Tibial nerve (tissue), 4 donors: ENCODE results near the gene SMU1. TPM values are rescaled to one million over a fixed set of nuclear protein-coding genes. Genes with fewer than 3 reads are reported as not detected.

Source experiments
- DNase-seq, 2 donors: peaks; one replicate each; pipeline ENCODE4 v3.0.0-alpha.2; 2019; ENCODE audit warnings: low spot score in 2 of 2
- H3K27ac ChIP-seq, 4 donors: fragments of 200-600 bp; sonication (generic) in 3 of 4; one replicate each; pipeline ENCODE4 v1.5.1; 2017 to 2019; ENCODE audit warnings: mild to moderate bottlenecking in 1 of 4
- H3K27me3 ChIP-seq, 2 donors: fragments of 200-600 bp; sonication (generic) in 1 of 2; one replicate each; pipeline versions ENCODE4 v1.5.1 to v1.6.0; 2017 to 2019
- H3K36me3 ChIP-seq, 3 donors: fragments of 200-600 bp; sonication (generic); one replicate each; pipeline ENCODE4 v1.5.1; 2018 to 2019
- H3K4me1 ChIP-seq, 4 donors: fragments of 200-600 bp; sonication (generic) in 3 of 4; one replicate each; pipeline ENCODE4 v1.5.1; 2017 to 2019
- H3K4me3 ChIP-seq, 4 donors: fragments of 200-600 bp; sonication (generic) in 3 of 4; one replicate each; pipeline ENCODE4 v1.5.1; 2017 to 2019; ENCODE audit warnings: mild to moderate bottlenecking in 1 of 4, moderate library complexity in 1 of 4
- H3K9me3 ChIP-seq, 4 donors: fragments of 200-600 bp; sonication (generic) in 3 of 4; one replicate each; pipeline ENCODE4 v1.5.1; 2017 to 2019
- CTCF ChIP-seq, 5 experiments: fragments of 200-600 bp in 3 of 5; fragments of 450-650 bp in 2 of 5; sonication (generic) in 3 of 5; IDR thresholded peaks; one replicate each; pipeline ENCODE4 v1.5.1; 2016 to 2019; ENCODE audit warnings: antibody characterized with exemption in 5 of 5, mild to moderate bottlenecking in 3 of 5, moderate library complexity in 2 of 5
- EP300 ChIP-seq, 2 donors: sonication (generic); formaldehyde crosslinking; IDR thresholded peaks; one replicate each; pipeline ENCODE4 v1.6.1; 2017; ENCODE audit warnings: antibody characterized with exemption in 2 of 2, mild to moderate bottlenecking in 1 of 2
- POLR2A ChIP-seq, 2 donors: fragments of 450-650 bp; IDR thresholded peaks; one replicate each; pipeline ENCODE4 v1.6.1; 2017; ENCODE audit warnings: antibody characterized with exemption in 2 of 2, mild to moderate bottlenecking in 2 of 2, moderate library complexity in 2 of 2
- WGBS, 2 donors: methylation state at CpG; one replicate each; pipeline ENCODE4 v1.1.5; 2018; 5-methylcytosine and 5-hydroxymethylcytosine counted together
- total RNA-seq, 4 donors: library from RNA; depleted of rRNA; stranded (reverse); fragments of >200 nt; gene quantifications; one replicate each; pipeline ENCODE4 v1.1.0, GENCODE V29; 2016

Gene SMU1
- total RNA-seq, 4 donors from 2014 or later: 15.1 to 19.9 (median 16.8) TPM

DNA sequence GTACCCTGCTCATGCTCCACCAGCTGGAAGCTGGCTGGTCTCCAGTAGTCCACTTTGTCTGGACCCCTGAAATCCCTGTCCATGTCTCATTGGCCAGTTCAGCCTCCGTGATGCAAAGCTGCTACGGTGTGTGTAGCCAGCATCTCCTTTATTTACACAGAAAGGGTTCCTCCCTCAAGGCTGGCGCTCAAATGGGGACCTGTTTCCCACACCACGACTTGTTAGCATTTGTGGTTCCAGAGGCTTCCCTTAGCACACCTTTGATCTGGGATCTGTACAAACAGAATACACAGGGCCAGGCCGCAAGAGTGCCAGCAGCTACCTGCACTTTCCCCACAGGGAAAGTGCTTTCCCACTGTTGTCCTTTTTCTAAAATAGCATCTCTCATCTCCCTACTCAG lies 5.7 kb upstream of the SMU1 start:
- WGBS, 2 donors: 70 to 90% methylated on average over 5 of the region's 5 CpGs
- peaks cover 0 to 20% (median 9%) of the 10 kb centered on the region in 4 donors for H3K4me1 ChIP-seq

GRCh38 chr9:33081128-33081851 lies 4.8 kb upstream of the SMU1 start:
- no peaks in the 10 kb centered on the region for H3K36me3 ChIP-seq
- peaks cover 0 to 9% (median 0%) of the 10 kb centered on the region in 4 donors for H3K9me3 ChIP-seq
- TF ChIP-seq CTCF (IDR thresholded peaks at IDR 0.05) (peak; percentile 61 to 91 (median 73)), EP300 (IDR thresholded peaks at IDR 0.05) (peak; percentile 51 to 74), POLR2A (IDR thresholded peaks at IDR 0.05) (no peak)
- H3K4me3 ChIP-seq: no peak overlapping the region
- no peaks in the 10 kb centered on the region for H3K27me3 ChIP-seq
- peaks cover 0 to 20% (median 9%) of the 10 kb centered on the region in 4 donors for H3K4me1 ChIP-seq
- DNase-seq: peak in 1 of 2 donors; percentile 78
- H3K27ac ChIP-seq: peak overlapping the region in 3 of 4 donors; percentile 24 to 63 (median 62)
- 9 to 12% methylated on average over 9 of the region's 9 CpGs for WGBS, 2 donors

More for the DNA sequence above, 5.7 kb upstream of the SMU1 start:
- Histone ChIP-seq H3K27me3 (no peaks in the 10 kb centered on the region), H3K36me3 (no peaks in the 10 kb centered on the region), H3K27ac (no peak overlapping the region), H3K9me3 (peaks cover 0 to 9% (median 0%) of the 10 kb centered on the region in 4 donors), H3K4me3 (no peak overlapping the region)
- DNase-seq: no peak
- no peak for TF ChIP-seq POLR2A (IDR thresholded peaks at IDR 0.05)
- TF ChIP-seq CTCF (IDR thresholded peaks at IDR 0.05): no peak
- TF ChIP-seq EP300 (IDR thresholded peaks at IDR 0.05): no peak

- Histone ChIP-seq H3K27ac (peak overlapping the region in 2 of 4 donors; percentile 62 to 63), H3K4me1 (peaks cover 0 to 25% (median 12%) of the 10 kb centered on the region in 4 donors), H3K4me3 (no peak overlapping the region), H3K27me3 (no peaks in the 10 kb centered on the region), H3K9me3 (peaks cover 0 to 3% (median 0%) of the 10 kb centered on the region in 4 donors), H3K36me3 (no peaks in the 10 kb centered on the region)
- no peak for DNase-seq
- no peak for TF ChIP-seq POLR2A (IDR thresholded peaks at IDR 0.05)
- no peak for TF ChIP-seq EP300 (IDR thresholded peaks at IDR 0.05)
- no peak for TF ChIP-seq CTCF (IDR thresholded peaks at IDR 0.05)
- WGBS, 2 donors: 61 to 63% methylated on average over 6 of the region's 6 CpGs
Measured at GRCh38 chr9:33080534-33080933, 4.1 kb upstream of the SMU1 start.

DNA sequence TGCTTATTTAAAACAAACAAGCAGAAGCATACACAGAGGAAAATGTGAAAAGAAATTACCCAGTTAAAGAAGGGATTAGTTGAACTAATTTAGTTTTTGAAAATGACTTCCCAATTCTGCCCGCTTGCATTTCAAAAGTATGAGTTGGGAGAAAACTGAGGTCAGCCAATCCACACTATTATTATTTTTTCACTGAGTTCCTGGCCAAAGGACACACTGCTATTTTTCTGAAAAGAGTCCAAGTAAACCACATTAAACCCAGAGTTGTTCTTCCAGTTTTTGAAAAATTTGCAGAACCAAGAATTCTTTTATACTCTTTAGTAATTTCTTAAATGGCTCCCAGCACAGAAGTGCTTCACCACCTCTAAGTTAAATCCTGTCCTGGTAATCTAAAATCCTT lies 7.5 kb downstream of the SMU1 start:
- no peak overlapping the region for H3K4me3 ChIP-seq
- no peaks in the 10 kb centered on the region for H3K27me3 ChIP-seq
- peaks cover 0 to 78% (median 4%) of the 10 kb centered on the region in 3 donors for H3K36me3 ChIP-seq
- H3K4me1 ChIP-seq: peaks cover 0 to 19% (median 0%) of the 10 kb centered on the region in 4 donors
- H3K27ac ChIP-seq: no peak overlapping the region
- 53 to 56% methylated on average over 1 of the region's 1 CpG for WGBS, 2 donors
- DNase-seq: no peak
- no peaks in the 10 kb centered on the region for H3K9me3 ChIP-seq
- TF ChIP-seq POLR2A (IDR thresholded peaks at IDR 0.05): no peak
- no peak for TF ChIP-seq CTCF (IDR thresholded peaks at IDR 0.05)
- no peak for TF ChIP-seq EP300 (IDR thresholded peaks at IDR 0.05)
